ENCODE measurements around the gene PTPRD. TPM values are rescaled to one million over a fixed set of nuclear protein-coding genes. Genes with fewer than 3 reads are reported as not detected.

The PTPRD gene
- total RNA-seq, 1 experiment from 2014 or later = 32.5 TPM

DNA sequence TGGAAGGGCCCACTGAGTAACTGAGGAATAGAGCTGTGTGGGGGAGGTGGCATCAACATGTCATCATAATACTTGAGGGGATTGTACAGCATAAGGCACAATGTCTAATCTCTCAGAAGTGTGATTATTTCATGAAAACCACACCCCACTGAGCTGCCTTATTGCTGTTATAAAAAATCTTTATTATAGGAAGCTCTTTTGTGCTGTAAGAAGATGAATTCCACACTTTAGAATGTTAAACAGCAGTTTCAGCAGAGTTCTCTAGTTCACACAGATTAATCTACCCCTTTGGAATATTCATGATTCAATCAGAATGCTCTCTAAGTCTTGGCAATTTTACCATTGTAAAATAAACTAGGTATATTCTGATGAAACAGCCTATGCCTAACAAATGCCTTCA, 1389.6 kb downstream of the PTPRD start:
- no peaks in the 10 kb centered on the region for H3K27me3 Mint-ChIP-seq (ENCODE audit: low read depth)
- H2BK15ac ChIP-seq (ENCODE audit: low read depth, low read length) = no peak overlapping the region
- H4K91ac ChIP-seq (ENCODE audit: insufficient read length, low read depth, low read length) = no peak overlapping the region
- H3K14ac ChIP-seq (ENCODE audit: insufficient read depth, low read length) = no peak overlapping the region
- no peak overlapping the region for H3K27ac Mint-ChIP-seq
- H3K9me3 Mint-ChIP-seq = no peaks in the 10 kb centered on the region
- no peak overlapping the region for H3K23ac ChIP-seq (ENCODE audit: insufficient read length, low read depth, low read length)
- no peak overlapping the region for H2BK5ac ChIP-seq (ENCODE audit: insufficient read length, low read length)
- H4K20me1 ChIP-seq (ENCODE audit: control insufficient read depth, insufficient read depth, insufficient read length) = no peaks in the 10 kb centered on the region
- TF ChIP-seq, protein P1, sequence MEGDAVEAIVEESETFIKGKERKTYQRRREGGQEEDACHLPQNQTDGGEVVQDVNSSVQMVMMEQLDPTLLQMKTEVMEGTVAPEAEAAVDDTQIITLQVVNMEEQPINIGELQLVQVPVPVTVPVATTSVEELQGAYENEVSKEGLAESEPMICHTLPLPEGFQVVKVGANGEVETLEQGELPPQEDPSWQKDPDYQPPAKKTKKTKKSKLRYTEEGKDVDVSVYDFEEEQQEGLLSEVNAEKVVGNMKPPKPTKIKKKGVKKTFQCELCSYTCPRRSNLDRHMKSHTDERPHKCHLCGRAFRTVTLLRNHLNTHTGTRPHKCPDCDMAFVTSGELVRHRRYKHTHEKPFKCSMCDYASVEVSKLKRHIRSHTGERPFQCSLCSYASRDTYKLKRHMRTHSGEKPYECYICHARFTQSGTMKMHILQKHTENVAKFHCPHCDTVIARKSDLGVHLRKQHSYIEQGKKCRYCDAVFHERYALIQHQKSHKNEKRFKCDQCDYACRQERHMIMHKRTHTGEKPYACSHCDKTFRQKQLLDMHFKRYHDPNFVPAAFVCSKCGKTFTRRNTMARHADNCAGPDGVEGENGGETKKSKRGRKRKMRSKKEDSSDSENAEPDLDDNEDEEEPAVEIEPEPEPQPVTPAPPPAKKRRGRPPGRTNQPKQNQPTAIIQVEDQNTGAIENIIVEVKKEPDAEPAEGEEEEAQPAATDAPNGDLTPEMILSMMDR (conservative IDR thresholded peaks at IDR 0.05) = no peak
- no peaks in the 10 kb centered on the region for H3K79me2 ChIP-seq (ENCODE audit: insufficient read depth, low read length)
- no peak overlapping the region for H3K56ac ChIP-seq (ENCODE audit: insufficient read length, low read depth, low read length)
- no peak overlapping the region for H3K4me3 Mint-ChIP-seq
- H2BK120ac ChIP-seq (ENCODE audit: low read depth, low read length, poor library complexity, severe bottlenecking) = no peak overlapping the region
- H2AFZ ChIP-seq (ENCODE audit: low read length) = no peak overlapping the region
- H3K9ac ChIP-seq (ENCODE audit: extremely low read depth, insufficient read length, low read length) = no peak overlapping the region
- H3K4ac ChIP-seq (ENCODE audit: low read depth, low read length) = no peak overlapping the region
- no peak overlapping the region for H2BK12ac ChIP-seq (ENCODE audit: insufficient read length, low read depth, low read length)
- H3K27ac ChIP-seq (ENCODE audit: insufficient read length, low read depth, low read length) = no peak overlapping the region
- H3K4me1 ChIP-seq (ENCODE audit: insufficient read depth, low read length) = no peaks in the 10 kb centered on the region
- no peak for DNase-seq
- H3K79me1 ChIP-seq (ENCODE audit: insufficient read depth, low read depth, low read length, poor library complexity, severe bottlenecking) = no peaks in the 10 kb centered on the region
- no peaks in the 10 kb centered on the region for H3K23me2 ChIP-seq (ENCODE audit: insufficient read length, low read depth, low read length, poor library complexity, severe bottlenecking)
- H3K18ac ChIP-seq (ENCODE audit: insufficient read length, low read depth, low read length) = no peak overlapping the region
- H3K36me3 Mint-ChIP-seq (ENCODE audit: insufficient read depth in 1 of 3, low read depth in 3 of 3) = no peaks in the 10 kb centered on the region
- H3T11ph ChIP-seq (ENCODE audit: low read length) = no peak overlapping the region
- H4K8ac ChIP-seq (replicated peaks; ENCODE audit: insufficient read length, low read depth, low read length) = no peak overlapping the region
- no peaks in the 10 kb centered on the region for H3K9me3 ChIP-seq (ENCODE audit: control insufficient read depth, low read depth, low read length)
- no peak overlapping the region for H2AK5ac ChIP-seq (ENCODE audit: insufficient read length, low read length)
- H3K27me3 ChIP-seq (ENCODE audit: insufficient read depth, low read length) = no peaks in the 10 kb centered on the region
- H3K4me1 Mint-ChIP-seq = no peaks in the 10 kb centered on the region
- no peak overlapping the region for H3K4me2 ChIP-seq (ENCODE audit: insufficient read depth, insufficient read length, low read length)
- no peak overlapping the region for H2BK20ac ChIP-seq (ENCODE audit: low read depth, low read length, poor library complexity, severe bottlenecking)
- H4K5ac ChIP-seq (ENCODE audit: insufficient read length, low read depth, low read length) = no peak overlapping the region

All from H9 (cell line).